GM10266 (cell line): ENCODE data around the gene NRXN3.

Experiments
- DNase-seq: peaks from one replicate; pipeline ENCODE4 v3.0.0; 2012; ENCODE audit errors: extremely low spot score
- CTCF ChIP-seq: IDR thresholded peaks from 2 replicates; pipeline ENCODE4 v1.5.1; 2012; ENCODE audit warnings: mild to moderate bottlenecking, low read depth; ENCODE audit not compliant: control insufficient read depth, insufficient read depth; ENCODE audit errors: missing control alignments

NRXN3 gene

GRCh38 chr14:78614593-78614992 is 444.4 kb downstream of the NRXN3 start:
- no peak for DNase-seq
- no peak for TF ChIP-seq CTCF

GRCh38 chr14:78617735-78618134 is 447.6 kb downstream of the NRXN3 start:
- DNase-seq: no peak
- no peak for TF ChIP-seq CTCF

DNA sequence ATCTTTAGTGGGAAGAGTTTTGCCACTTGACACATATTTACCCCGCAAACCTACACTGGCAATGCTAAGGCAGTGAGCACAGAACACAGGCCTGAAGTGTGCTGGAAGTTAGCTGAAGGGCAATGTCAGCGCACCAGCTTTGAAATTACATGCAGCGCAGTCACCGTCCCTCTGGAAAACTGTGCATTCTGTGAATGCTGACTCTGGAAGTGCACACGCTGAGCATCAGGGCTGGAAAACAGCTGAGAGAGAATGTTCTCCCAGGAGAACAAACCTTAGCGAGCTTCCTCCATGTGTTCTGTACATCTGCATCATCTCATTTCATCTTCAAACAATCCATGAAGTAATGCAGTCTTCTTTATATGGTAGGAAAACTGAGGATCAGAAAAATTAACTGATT is 448.2 kb downstream of the NRXN3 start:
- DNase-seq: no peak
- no peak for TF ChIP-seq CTCF

DNA sequence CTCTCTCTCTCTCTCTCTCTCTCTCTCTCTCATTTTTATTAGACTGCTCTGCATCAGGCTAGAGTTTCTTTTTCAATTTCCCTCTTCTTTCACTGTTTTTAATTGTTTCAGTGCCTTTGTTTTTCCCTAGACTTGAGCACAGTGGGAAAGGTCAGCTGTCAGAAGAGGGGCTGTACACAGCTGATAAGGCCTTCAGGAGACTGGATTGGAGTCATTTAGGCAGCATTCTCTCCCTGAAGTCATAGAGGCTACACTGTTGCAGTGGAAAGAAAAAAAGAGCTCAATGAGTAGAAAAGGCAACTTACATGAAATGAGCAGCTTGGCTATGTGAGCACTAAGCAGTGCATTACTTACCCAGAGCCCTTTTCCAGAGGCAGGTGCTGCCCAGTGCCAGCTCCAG is 456.9 kb downstream of the NRXN3 start:
- DNase-seq: no peak
- TF ChIP-seq CTCF: no peak

GRCh38 chr14:78631551-78631950 is 461.4 kb downstream of the NRXN3 start:
- no peak for DNase-seq
- no peak for TF ChIP-seq CTCF

DNA sequence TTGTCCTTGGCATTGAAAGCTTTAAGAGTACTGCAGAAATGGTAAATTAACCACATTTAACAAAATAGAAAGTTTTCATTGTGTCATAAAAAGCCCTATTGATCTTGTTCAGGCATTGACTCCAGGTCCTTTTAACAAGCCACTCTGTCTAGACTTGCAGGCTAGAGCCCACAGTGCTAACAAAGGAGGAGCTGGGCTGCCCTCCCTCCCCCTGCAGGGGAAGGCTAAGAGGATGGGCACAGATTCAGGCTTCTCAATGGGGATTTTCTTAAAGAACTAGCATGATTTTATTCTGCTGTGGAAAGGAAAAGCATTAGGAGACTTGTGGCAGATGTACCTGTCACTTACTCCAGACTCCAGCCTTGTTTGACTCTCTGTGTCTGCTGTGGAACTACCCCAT is 463.6 kb downstream of the NRXN3 start:
- no peak for TF ChIP-seq CTCF
- DNase-seq: no peak

GRCh38 chr14:78637489-78637888 is 467.3 kb downstream of the NRXN3 start:
- no peak for TF ChIP-seq CTCF
- DNase-seq: no peak
